Stimulated activated CD4-positive, alpha-beta T cell treated with anti-CD3 and anti-CD28 coated beads, TNF-alpha, amount 100 ng/mL, for 1 hour (primary cell): ENCODE measurements around the gene GARNL3.

Experiments used
- DNase-seq, 3 donors: peaks; one replicate each; pipeline ENCODE4 v3.0.0-alpha.2; 2020; ENCODE audit warnings: low read depth in 3 of 3, low spot score in 1 of 3

GARNL3 gene

GRCh38 chr9:127346584-127346983 is 82.0 kb downstream of the GARNL3 start:
- no peak for DNase-seq

GRCh38 chr9:127347831-127348776 is 83.5 kb downstream of the GARNL3 start:
- DNase-seq = no peak

GRCh38 chr9:127349483-127350113 is 85.0 kb downstream of the GARNL3 start:
- DNase-seq = no peak

- DNase-seq = no peak
Measured at GRCh38 chr9:127351182-127352166, 86.9 kb downstream of the GARNL3 start.

- no peak for DNase-seq
Measured at GRCh38 chr9:127353882-127354281, 89.3 kb downstream of the GARNL3 start.

- no peak for DNase-seq
Measured at GRCh38 chr9:127356906-127357305, 92.3 kb downstream of the GARNL3 start.

GRCh38 chr9:127358023-127358535 is 93.5 kb downstream of the GARNL3 start:
- DNase-seq = no peak

- no peak for DNase-seq
Measured at GRCh38 chr9:127358770-127359169, 94.2 kb downstream of the GARNL3 start.

- DNase-seq = no peak
Measured at GRCh38 chr9:127360250-127360649, 95.7 kb downstream of the GARNL3 start.

- no peak for DNase-seq
Measured at GRCh38 chr9:127360829-127361228, 96.3 kb downstream of the GARNL3 start.

- no peak for DNase-seq
Measured at GRCh38 chr9:127361561-127361960, 97.0 kb downstream of the GARNL3 start.

GRCh38 chr9:127362829-127363228 is 98.3 kb downstream of the GARNL3 start:
- DNase-seq = no peak

- DNase-seq = no peak
Measured at GRCh38 chr9:127365461-127365860, 100.9 kb downstream of the GARNL3 start.

GRCh38 chr9:127366594-127366993 is 102.0 kb downstream of the GARNL3 start:
- no peak for DNase-seq

GRCh38 chr9:127368852-127369402 is 104.4 kb downstream of the GARNL3 start:
- no peak for DNase-seq

GRCh38 chr9:127369428-127369827 is 104.9 kb downstream of the GARNL3 start:
- no peak for DNase-seq

- DNase-seq = no peak
Measured at GRCh38 chr9:127370147-127370579, 105.6 kb downstream of the GARNL3 start.

GRCh38 chr9:127370672-127371648 is 106.4 kb downstream of the GARNL3 start:
- DNase-seq = no peak

- no peak for DNase-seq
Measured at GRCh38 chr9:127380479-127380878, 115.9 kb downstream of the GARNL3 start.
